ENCODE data around the gene PLCB1.
"Not testable (repeated sequence)": the region's sequence is repeated elsewhere in the genome, so short reads cannot be mapped to it uniquely, and the experiment has no call there.

Gene PLCB1

GRCh38 chr20:8464368-8464767 is 332.3 kb downstream of the PLCB1 start:
- DNase-seq: no peak

DNA sequence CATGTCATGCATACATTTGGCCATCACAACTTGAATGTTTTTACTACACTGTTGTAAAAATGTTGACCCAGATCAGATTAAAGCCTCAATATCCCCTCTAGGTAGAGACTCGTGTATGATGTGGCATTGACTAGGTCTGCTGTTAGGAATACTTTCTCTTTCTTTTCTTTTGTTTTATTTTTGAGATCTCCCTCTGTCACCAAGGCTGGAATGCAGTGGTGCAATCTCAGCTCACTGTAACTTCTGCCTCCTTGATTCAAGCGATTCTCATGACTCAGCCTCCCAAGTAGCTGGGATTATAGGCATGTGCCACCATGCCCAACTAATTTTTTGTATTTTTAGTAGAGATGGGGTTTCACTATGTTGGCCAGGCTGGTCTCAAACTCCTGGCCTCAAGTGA is 334.7 kb downstream of the PLCB1 start:
- not testable (repeated sequence) for DNase-seq

DNA sequence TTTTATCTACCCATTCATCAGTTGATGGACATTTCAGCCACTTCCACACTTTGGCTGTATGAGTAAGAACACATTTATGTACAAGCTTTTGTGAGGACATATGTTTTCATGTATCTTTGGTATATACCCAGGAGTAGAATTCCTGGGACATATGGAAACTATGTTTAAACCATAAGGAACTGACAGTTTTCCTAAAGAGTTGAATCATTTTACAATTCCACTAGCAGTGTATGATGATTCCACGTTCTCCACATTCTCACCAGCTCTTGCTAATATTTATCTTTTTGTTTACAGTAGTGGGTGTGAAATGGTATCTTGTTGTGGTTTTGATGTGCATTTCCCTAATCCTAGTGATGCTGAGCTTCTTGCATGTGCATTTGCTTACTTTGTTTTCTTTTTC is 338.1 kb downstream of the PLCB1 start:
- no peak for DNase-seq

DNA sequence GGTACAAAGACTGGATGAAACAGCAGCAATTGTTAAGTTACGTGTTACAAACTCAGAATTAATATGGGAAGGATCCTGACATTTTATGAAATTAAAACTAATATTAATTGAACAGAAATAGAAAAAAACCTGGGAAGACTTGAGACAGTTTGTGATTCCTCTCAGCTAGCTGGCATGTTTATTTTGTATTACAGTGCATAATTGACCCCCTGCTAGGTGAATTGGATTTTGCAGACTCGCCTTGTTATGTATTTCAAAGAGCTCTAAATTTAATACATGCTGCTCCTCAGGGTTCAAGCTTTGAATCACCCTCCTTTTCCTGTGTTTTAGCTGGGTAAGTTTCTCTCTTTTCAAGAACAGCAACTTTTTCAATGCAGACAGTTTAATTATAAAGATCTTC is 339.4 kb downstream of the PLCB1 start:
- DNase-seq: no peak

GRCh38 chr20:8473459-8473858 is 341.4 kb downstream of the PLCB1 start:
- no peak for DNase-seq

GRCh38 chr20:8474027-8474668 is 342.1 kb downstream of the PLCB1 start:
- no peak for DNase-seq

GRCh38 chr20:8476021-8476420 is 344.0 kb downstream of the PLCB1 start:
- DNase-seq: no peak

DNA sequence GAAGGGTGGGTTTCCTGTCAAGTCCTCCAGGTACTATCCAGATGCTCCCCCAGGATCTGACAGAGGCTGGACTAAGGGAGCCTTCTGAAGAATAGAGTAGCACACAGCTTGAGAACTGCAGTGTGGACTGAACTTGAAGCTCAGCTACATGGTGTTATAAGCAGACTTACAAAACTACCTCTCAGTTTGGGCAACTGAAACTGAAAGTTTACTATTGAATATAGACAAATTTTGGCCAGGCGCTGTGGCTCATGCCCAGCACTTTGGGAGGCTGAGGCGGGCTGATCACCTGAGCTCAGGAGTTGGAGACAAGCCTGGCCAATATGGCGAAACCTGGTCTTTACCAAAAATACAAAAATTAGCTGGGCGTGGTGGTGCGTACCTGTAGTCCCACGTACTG is 348.5 kb downstream of the PLCB1 start:
- DNase-seq: no peak

DNA sequence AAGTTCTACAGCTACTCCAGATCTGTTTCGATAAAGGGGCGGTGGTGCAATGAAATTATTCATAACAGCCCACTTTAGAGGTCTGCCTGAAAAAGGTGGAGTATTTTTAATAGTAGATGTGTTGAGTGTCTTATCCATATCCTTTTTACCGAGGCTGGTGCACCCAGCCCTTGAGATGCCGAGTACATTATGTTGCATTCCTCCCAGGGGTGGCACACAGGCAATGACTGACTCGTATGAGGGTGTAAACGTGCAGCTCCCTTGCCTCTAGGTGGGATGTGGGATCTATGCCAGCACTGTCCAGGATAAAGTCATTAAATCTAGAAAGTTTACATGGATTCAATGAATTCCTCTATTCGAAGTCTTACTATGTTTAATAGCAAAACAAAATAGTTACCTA is 355.6 kb downstream of the PLCB1 start:
- DNase-seq: no peak

- no peak for DNase-seq
Measured at GRCh38 chr20:8489094-8489883, 357.2 kb downstream of the PLCB1 start.

DNA sequence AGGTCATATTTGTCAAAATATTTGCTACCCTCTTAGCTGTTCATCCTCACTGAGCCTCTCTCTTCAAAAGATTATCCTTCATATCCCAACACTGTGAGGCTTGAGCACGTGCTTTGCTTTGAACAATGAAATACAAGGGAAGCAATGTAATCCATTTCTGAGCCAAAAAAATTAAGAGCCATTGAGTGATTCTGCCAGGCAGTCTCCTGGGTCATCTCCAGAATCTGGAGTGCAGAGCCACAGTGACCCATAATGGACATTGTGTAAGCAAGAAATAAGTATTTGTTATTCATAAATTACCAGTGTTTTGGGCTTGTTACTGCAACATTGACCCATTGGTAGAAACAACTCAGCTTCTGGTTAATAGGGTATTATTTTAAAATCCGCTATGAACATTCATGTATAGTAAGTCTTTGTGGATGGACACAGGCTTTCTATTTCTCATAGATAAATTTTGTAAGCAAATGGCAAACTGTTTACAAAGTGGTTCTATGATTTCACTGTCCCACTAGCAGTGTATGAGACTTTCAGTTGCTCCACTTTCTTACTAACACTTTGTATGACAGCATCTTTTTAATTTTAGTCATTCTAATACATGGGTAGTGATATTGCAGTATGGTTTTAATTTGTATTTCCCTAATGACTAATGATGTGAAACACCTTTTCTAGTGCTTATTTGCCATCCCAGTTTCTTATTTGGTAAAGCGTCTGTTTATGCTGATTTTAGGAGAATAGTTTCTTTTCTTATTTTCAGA is 358.2 kb downstream of the PLCB1 start:
- DNase-seq: no peak

- no peak for DNase-seq
Measured at GRCh38 chr20:8492173-8492572, 360.1 kb downstream of the PLCB1 start.

DNA sequence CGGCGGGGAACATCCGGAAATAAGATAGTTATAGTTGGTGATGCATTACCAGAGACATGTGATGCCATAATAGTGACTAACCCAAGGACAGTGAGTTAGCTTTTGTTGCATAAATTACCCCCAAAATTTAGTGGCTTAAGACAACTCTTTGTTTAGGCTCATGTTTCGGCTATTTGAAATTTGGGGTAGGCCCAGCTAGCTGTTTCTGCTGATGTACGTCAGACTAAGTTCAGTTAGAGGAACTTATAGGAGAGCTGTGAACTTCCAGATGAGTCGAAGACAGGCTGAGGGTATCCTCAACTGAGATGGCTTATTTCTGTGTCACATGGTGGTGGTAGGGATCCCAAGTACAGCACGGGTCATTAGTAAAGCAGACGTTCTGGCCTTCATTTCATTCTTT is 366.5 kb downstream of the PLCB1 start:
- no peak for DNase-seq

GRCh38 chr20:8504030-8504429 is 372.0 kb downstream of the PLCB1 start:
- no peak for DNase-seq

- DNase-seq: no peak
Measured at GRCh38 chr20:8505476-8506200, 373.6 kb downstream of the PLCB1 start.

DNA sequence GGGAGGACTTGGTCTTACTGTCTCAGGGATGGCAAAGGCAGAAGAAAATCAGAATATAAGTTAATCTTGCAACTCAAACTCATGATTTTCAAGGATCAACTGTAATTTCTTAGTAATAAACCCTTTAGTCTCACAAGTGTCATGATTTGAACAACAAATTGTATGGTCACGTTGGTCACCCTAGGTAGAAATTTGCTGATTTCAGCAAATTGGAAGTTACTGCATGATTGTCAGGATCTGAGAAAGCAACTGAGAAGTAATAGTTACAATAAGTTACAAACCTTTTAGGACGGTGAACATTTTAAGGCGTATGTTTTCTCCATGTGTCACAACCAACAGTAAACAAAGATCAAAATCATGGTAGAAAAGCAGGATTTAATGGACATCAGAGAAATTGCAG is 375.2 kb downstream of the PLCB1 start:
- DNase-seq: no peak

GRCh38 chr20:8509809-8510208 is 377.7 kb downstream of the PLCB1 start:
- DNase-seq: no peak

DNA sequence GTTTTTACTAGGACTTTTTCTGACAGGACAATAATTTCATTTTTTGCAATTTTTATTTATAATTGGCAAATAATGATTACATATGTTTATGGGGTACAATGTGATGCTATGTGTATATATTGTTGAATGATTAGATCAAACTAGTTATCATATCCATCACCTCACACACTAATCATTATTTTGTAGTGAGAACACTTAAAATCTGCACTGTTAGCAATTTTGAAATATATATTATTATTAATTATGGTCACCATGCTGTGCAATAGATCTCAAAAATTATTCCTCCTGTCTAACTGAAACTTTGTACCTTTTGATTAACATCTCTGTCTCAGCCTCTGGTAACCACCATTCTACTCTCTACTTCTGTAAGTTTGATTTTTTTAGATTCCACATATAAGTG is 378.7 kb downstream of the PLCB1 start:
- no peak for DNase-seq

DNA sequence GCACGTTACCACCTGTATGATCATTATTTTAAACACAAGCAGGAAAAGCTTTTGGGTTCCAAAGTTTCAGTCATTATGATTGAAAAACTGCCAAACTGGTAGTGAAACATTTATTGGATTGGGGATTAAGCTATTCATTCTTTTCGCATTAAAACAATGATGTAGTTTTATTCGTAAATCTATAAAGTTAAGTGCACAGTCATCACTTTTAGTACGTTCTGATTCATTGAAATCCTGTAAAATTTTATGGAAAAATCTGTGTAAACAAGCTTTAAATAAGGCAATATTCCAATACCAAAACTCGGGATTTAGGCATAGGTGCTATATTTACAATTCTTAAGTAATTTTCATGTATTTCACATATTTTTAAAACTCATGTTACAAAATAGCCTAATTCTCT is 379.9 kb downstream of the PLCB1 start:
- DNase-seq: no peak

DNA sequence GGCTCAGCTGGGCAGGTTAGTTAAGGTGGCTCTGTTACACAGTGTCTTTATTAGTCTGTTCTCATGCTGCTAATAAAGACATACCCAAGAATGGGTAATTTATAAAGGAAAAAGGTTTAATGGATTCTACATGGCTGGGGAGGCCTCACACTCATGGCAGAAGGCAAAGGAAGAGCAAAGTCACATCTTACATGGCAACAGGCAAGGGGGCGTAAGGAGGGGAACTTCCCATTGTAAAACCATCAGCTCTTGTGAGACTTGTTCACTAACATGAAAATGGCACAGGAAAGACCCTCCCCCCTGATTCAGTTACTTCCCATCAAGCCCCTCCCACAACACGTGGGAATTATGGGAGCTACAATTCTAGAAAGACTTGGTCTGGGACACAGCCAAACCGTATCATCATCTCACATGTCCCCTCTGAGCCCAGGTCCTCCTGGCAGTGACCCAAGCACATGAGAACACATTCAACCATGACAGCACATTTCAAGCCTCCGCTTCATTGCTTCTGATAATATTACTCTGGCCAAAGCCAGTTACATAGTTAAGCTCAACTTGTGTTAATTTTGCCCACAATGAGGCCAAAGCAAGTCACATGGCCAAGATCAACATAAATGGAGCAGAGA is 383.9 kb downstream of the PLCB1 start:
- DNase-seq: no peak

DNA sequence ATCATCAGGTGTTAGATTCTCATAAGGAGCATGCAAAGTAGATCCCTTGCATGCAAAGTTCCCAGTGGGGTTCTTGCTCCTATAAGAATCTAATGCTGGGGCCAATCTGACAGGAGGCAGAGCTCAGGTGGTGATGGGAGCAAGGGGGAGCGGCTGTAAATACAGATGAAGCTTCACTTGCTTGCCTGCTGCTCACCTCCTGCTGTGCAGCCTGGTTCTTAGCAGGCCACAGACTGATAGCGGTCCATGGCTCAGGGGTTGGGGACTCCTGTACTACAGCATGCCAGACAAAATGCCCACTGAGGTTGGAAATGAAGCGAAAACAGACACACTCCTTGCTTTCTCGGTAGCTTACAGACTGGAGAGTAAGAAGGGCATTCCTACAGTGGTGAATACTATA is 386.8 kb downstream of the PLCB1 start:
- no peak for DNase-seq

DNA sequence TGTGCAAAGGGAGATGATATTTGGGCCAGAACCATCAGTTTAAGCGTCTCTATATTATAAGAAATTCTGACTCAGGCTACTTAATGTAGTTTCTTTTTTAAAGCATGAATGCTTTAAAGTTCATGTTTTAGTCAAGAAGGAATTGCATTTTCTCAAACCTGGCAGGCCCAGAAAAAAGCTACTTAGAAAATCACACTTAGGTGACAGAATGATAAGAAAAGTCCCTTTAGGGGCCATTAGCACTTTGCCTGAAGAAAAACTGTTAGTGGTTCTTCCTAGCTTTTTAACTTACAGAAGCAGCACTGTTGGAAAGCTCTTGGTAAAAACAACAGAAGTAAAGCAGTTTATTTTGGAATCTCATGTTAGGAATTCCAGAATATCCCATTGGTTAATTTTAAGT is 387.8 kb downstream of the PLCB1 start:
- no peak for DNase-seq

GRCh38 chr20:8522168-8522567 is 390.1 kb downstream of the PLCB1 start:
- DNase-seq: no peak

Measured in CD4-positive, alpha-beta T cell treated with Interleukin-17A for 4 hours (primary cell).